HG03439 (cell line): ENCODE results near the gene ARIH2.

Source experiments
- ATAC-seq: cut with Tn5 transposase; IDR thresholded peaks from one replicate; pipeline ENCODE4 v1.9.1; 2021; ENCODE audit warnings: mild to moderate bottlenecking, moderate library complexity; ENCODE audit not compliant: unreplicated experiment

The ARIH2 gene

DNA sequence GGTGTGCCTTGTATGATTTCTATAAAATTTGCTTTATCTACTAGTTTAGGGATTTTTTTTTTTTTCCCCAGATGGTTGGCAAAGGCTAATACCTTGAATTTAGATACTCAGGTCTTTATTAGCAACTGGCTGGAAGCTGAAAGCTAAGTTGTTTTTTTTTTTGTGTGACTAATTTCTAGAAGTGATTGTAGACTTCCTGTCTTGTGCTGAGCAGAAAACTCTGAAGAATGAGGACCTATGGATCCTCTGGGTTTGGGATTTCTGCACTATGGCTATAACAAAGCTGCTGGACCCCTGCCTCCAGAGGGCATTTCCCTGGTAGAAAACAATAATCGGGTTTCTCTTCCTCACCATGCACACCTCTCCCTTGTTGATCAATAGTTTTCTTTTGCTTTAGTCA lies 10.0 kb downstream of the ARIH2 start:
- ATAC-seq = no peak

- ATAC-seq = no peak
These were observed 10.9 kb downstream of the ARIH2 start for GRCh38 chr3:48929358-48930035.

GRCh38 chr3:48930590-48930989 lies 11.9 kb downstream of the ARIH2 start:
- no peak for ATAC-seq

GRCh38 chr3:48931944-48932580 lies 13.4 kb downstream of the ARIH2 start:
- ATAC-seq = no peak

DNA sequence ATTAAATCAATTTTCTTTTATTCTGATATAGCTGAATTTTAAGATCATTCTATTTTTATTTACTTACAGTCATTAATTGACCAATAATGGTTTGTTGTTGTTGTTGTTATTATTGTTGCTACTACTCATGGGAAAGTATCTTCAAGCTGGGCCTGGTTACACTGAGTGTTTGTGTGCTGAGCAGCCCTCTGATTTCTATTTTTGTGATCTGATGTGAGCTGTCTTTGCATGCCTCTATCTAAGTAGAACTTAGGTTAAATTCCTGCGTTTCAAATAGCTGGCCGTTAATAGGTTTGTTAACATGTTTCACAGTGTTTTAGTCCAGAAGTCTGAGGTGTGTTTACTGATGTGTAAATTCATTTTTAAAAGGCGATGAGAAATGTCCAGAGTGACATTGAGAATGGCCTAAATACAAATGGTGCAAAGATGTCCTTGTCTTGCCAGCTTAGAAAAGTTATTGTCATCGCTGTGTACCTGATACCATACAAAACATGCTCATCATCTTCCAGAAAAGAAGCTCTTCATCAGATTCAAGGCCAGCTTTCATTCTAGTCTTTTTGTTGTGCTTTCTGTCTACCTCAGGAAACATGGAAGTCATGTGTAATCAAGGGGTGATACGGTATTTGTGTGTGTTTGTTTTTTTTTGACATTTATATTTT lies 15.8 kb downstream of the ARIH2 start:
- ATAC-seq = no peak

- no peak for ATAC-seq
These were observed 16.9 kb downstream of the ARIH2 start for GRCh38 chr3:48935530-48935929.

DNA sequence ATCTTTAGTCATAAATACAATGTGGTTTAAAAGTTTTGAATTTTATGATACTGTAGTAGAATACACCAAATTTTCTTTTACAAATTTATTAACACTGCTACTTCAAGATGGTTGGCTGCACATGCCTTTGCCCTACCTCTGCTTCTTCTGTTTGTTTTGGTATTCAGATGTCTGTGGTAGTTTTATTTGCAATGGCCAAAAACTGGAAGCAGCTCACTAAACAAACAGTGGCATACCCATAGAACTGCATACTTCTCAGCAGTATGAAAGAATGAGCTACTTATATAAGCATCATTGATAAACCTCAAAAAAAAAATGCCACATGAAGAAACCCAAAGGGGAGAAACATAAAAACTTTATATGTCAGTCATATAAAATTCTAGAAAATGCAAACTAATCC lies 19.5 kb downstream of the ARIH2 start:
- no peak for ATAC-seq

- ATAC-seq = no peak
These were observed 20.0 kb downstream of the ARIH2 start for GRCh38 chr3:48938689-48939088.

- no peak for ATAC-seq
These were observed 26.8 kb downstream of the ARIH2 start for GRCh38 chr3:48945432-48945831.

DNA sequence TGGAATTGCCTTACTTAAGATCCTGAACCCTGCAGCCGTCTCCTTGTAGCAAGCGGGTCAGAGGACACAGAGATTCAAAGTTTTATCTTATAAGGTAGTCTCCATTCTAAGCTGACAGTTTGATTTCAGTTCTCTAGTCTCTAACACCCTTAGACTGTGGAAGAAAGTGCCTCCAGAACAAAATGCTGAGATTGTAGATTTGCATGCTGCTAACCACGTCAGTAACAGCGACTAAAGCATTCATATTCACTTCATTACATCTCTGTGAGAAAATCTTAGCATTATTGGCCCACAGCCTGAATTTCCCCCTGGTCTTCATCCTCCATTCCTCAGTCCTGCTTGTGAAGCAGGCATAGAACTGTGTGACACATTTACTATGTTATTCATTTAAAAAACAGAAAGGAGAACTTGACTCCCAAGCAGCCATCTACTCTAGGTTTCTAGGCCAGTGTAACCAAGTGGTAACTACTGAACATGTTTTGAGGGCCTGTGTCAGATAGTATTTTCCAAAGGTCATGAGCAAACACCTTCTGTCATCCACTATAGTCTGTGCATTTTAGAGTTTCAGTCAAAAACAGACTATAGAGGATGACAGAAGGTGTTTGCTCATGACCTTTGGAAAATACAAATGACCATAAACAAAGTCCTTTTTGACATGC lies 27.4 kb downstream of the ARIH2 start:
- ATAC-seq = no peak

DNA sequence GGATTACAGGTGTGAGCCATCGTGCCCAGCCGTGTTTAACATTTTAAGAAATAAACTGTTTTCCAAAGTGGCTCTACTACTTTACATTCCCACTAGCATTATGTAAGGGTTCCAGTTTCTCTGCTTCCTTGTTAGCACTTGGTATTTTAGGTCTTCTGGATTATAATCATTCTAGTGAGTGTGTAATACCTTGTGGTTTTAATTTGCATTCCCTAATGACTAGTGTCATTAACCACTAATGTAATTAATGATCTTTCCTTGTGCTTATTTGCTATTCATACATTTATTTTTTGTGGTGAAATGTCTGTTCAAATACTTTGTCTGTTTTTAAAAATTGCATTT lies 30.7 kb downstream of the ARIH2 start:
- no peak for ATAC-seq

DNA sequence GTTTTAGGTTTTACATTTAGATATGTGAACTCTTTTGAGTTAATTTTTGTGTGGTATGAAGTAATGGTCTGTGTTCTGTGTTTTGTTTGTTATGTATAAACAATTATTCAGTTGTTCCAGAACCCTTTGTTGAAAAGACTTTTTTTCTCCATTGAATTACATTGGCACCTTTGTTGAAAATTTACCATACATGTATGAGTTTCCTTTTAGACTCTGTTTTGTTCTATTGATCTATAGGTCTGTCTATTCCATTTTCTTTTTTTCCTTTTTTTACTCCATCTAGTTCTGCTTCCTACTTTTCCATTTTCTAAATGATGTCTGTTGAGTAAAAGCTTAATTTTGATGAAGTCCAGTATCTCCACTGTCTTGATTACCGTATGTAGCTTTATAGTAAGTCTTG lies 31.4 kb downstream of the ARIH2 start:
- no peak for ATAC-seq

DNA sequence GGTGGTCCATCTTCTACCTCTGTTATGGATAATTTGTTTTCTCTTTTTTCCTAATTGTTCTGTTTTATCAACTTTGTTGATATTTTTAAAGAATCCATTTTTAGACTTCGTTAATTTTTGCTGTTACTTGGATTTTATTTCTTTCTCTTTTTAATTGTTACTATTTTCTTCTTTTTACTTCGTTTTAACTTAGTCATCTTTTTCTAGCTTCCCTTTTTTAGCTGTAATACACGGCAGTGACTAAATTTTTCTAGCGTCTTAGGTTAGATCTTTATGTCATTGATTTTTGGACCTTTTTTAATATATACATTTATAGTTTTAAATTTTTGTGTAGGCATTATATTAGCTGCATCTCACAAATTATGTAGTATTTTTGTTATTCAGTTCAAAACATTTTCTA lies 33.1 kb downstream of the ARIH2 start:
- no peak for ATAC-seq

- no peak for ATAC-seq
These were observed 34.0 kb downstream of the ARIH2 start for GRCh38 chr3:48952510-48953118.

GRCh38 chr3:48957006-48957705 lies 38.5 kb downstream of the ARIH2 start:
- no peak for ATAC-seq

- no peak for ATAC-seq
These were observed 42.3 kb downstream of the ARIH2 start for GRCh38 chr3:48960841-48961413.

- no peak for ATAC-seq
These were observed 43.7 kb downstream of the ARIH2 start for GRCh38 chr3:48962340-48962739.

GRCh38 chr3:48962939-48963338 lies 44.3 kb downstream of the ARIH2 start:
- ATAC-seq = no peak

DNA sequence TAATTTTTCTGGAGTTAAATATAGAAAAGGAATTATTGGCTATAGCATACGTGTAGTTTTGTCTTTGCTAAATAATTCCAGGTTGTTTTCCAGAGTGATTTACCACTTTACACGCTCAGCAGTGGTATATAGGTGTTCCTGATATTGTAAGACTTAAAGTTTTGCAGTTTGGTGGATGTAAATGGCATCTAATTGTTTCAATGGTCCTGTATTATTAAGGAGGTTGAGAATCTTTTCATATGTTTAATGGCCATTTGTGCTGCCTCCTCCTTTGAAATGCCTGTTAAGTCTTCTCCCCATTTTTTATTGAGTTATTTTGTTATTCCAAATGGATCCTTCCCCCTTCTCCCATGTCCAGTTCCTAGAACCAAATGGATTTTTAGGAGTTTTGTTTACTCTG lies 44.9 kb downstream of the ARIH2 start:
- ATAC-seq = no peak

DNA sequence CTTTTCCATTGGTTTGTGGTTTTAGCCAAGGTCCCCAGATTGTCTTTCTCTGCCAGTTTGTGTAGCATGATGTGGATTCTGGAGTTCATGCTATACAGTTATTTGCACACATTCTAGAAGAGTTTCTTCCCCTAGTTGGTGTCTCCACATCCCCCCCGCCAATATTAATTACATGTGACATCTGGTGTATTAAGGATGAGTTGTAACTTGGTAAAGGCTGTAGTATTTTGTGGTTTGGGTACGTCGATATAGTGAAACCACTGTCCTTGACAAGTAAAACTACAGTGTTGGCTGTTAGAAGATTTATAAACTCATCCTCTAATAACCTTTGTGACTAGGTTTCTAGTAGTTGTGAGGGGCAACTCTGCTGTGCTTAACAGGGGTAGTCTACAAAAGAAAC lies 47.7 kb downstream of the ARIH2 start:
- ATAC-seq = no peak
